Liver (tissue), 9 donors: ENCODE results near the gene ANKRD11. TPM values are rescaled to one million over a fixed set of nuclear protein-coding genes. Genes with fewer than 3 reads are reported as not detected.

Source experiments
- DNase-seq: peaks from one replicate; pipeline ENCODE4 v3.0.0-alpha.2; 2017; ENCODE audit warnings: low spot score
- H3K27ac ChIP-seq, 2 donors: one replicate each; pipeline ENCODE4 v1.7.0; 2013; ENCODE audit warnings: inconsistent platforms in 2 of 2, low read length in 2 of 2, control low read depth in 1 of 2, low read depth in 1 of 2, mild to moderate bottlenecking in 1 of 2
- H3K27me3 ChIP-seq, 4 donors: one replicate each; pipeline versions ENCODE4 v1.6.1 to v1.7.0; 2013; ENCODE audit warnings: low read length in 3 of 4, inconsistent platforms in 1 of 4, mild to moderate bottlenecking in 1 of 4, moderate library complexity in 1 of 4; ENCODE audit not compliant: control insufficient read depth in 4 of 4, insufficient read depth in 4 of 4
- H3K36me3 ChIP-seq, 4 donors: one replicate each; pipeline versions ENCODE4 v1.6.1 to v1.7.0; 2013; ENCODE audit warnings: low read length in 3 of 4, mild to moderate bottlenecking in 3 of 4, low read depth in 1 of 4, moderate library complexity in 1 of 4; ENCODE audit not compliant: control insufficient read depth in 4 of 4, insufficient read depth in 3 of 4
- H3K4me1 ChIP-seq, 4 donors: one replicate each; pipeline versions ENCODE4 v1.6.1 to v1.7.0; 2013; ENCODE audit warnings: low read length in 3 of 4, mild to moderate bottlenecking in 3 of 4, moderate library complexity in 1 of 4; ENCODE audit not compliant: control insufficient read depth in 4 of 4, insufficient read depth in 4 of 4
- H3K4me3 ChIP-seq, 3 donors: one replicate each; pipeline versions ENCODE4 v1.6.1 to v1.7.0; 2013; ENCODE audit warnings: low read length in 3 of 3, control low read depth in 1 of 3, low read depth in 1 of 3, mild to moderate bottlenecking in 1 of 3
- H3K9ac ChIP-seq, 2 donors: one replicate each; pipeline ENCODE4 v1.7.0; 2013; ENCODE audit warnings: low read length in 2 of 2, mild to moderate bottlenecking in 2 of 2, moderate library complexity in 2 of 2, control low read depth in 1 of 2, low read depth in 1 of 2
- H3K9me3 ChIP-seq, 4 donors: one replicate each; pipeline versions ENCODE4 v1.6.1 to v1.7.0; 2013; ENCODE audit warnings: low read length in 3 of 4; ENCODE audit not compliant: control insufficient read depth in 4 of 4
- EGR1 ChIP-seq, 2 donors: IDR thresholded peaks; 2 replicates each; pipeline ENCODE4 v1.6.1; 2016 to 2018; ENCODE audit warnings: antibody characterized with exemption in 2 of 2, low read depth in 2 of 2
- FOXA1 ChIP-seq: IDR thresholded peaks from 2 replicates; pipeline ENCODE4 v1.6.1; 2016; ENCODE audit warnings: antibody characterized with exemption
- FOXA2 ChIP-seq: IDR thresholded peaks from 2 replicates; pipeline ENCODE4 v1.6.1; 2016; ENCODE audit warnings: antibody characterized with exemption
- GABPA ChIP-seq, 2 donors: IDR thresholded peaks in 1 of 2; conservative IDR thresholded peaks in 1 of 2; 2 replicates each; pipeline ENCODE4 v1.6.1; 2016; ENCODE audit warnings: antibody characterized with exemption in 2 of 2, mild to moderate bottlenecking in 1 of 2, moderate library complexity in 1 of 2
- HNF4A ChIP-seq, 2 donors: conservative IDR thresholded peaks; 2 replicates each; pipeline ENCODE4 v1.6.1; 2016; ENCODE audit warnings: antibody characterized with exemption in 2 of 2, mild to moderate bottlenecking in 2 of 2
- HNF4G ChIP-seq: IDR thresholded peaks from 2 replicates; pipeline ENCODE4 v1.6.1; 2016; ENCODE audit warnings: antibody characterized with exemption
- JUND ChIP-seq, 2 donors: IDR thresholded peaks; 2 replicates each; pipeline ENCODE4 v1.6.1; 2016; ENCODE audit warnings: antibody characterized with exemption in 2 of 2
- NR2F2 ChIP-seq: IDR thresholded peaks from 2 replicates; pipeline ENCODE4 v1.6.1; 2016; ENCODE audit warnings: antibody characterized with exemption
- RAD21 ChIP-seq, 2 donors: IDR thresholded peaks; 2 replicates each; pipeline ENCODE4 v1.6.1; 2016; ENCODE audit warnings: antibody characterized with exemption in 2 of 2, mild to moderate bottlenecking in 2 of 2
- RXRA ChIP-seq, 2 donors: IDR thresholded peaks; 2 replicates each; pipeline ENCODE4 v1.6.1; 2017 to 2018; ENCODE audit warnings: antibody characterized with exemption in 2 of 2, mild to moderate bottlenecking in 1 of 2
- SP1 ChIP-seq: IDR thresholded peaks from 2 replicates; pipeline ENCODE4 v1.6.1; 2018; ENCODE audit warnings: antibody characterized with exemption, mild to moderate bottlenecking
- TAF1 ChIP-seq: conservative IDR thresholded peaks from 2 replicates; pipeline ENCODE4 v1.6.1; 2016; ENCODE audit warnings: antibody characterized with exemption, mild to moderate bottlenecking
- YY1 ChIP-seq: IDR thresholded peaks from 2 replicates; pipeline ENCODE4 v1.6.1; 2016; ENCODE audit warnings: antibody characterized with exemption, mild to moderate bottlenecking
- WGBS: extraction: QIAGEN DNeasy Blood & Tissue Kit; methylation state at CpG from one replicate; pipeline ENCODE4 v1.1.7; 2013; 5-methylcytosine and 5-hydroxymethylcytosine counted together
- polyA plus RNA-seq, 2 donors: library from polyadenylated mRNA; stranded (reverse) in 1 of 2; unstranded in 1 of 2; fragments of 200-250 nt in 1 of 2; fragments of >200 nt in 1 of 2; fragmentation: Nextera tagmentation in 1 of 2; extraction: Ambion mirVana in 1 of 2; gene quantifications; one replicate each; pipeline versions ENCODE4 v1.2.1 to v1.2.3, GENCODE V29; 2013 to 2015
- total RNA-seq, 2 donors: library from RNA; depleted of rRNA; stranded (reverse); fragments of >200 nt; gene quantifications; one replicate each; pipeline ENCODE4 v1.2.3, GENCODE V29; 2014
- TF ChIP-seq, protein P1 (sequence below): fragments of 150-350 bp; IDR thresholded peaks from 2 replicates; pipeline ENCODE4 v1.5.1; 2017; ENCODE audit warnings: improper control_type of control experiment, low read depth, low read length; ENCODE audit not compliant: missing input control
- TF ChIP-seq, protein P2 (sequence below): IDR thresholded peaks from 2 replicates; pipeline ENCODE4 v1.6.1; 2016; ENCODE audit warnings: antibody characterized with exemption, mild to moderate bottlenecking
- TF ChIP-seq, protein P3 (sequence below): IDR thresholded peaks from 2 replicates; pipeline ENCODE4 v1.6.1; 2016; ENCODE audit warnings: antibody characterized with exemption
- TF ChIP-seq, protein P4 (sequence below): IDR thresholded peaks from 2 replicates; pipeline ENCODE4 v1.6.1; 2016; ENCODE audit warnings: antibody characterized with exemption
- TF ChIP-seq, protein P5 (sequence below): IDR thresholded peaks from 2 replicates; pipeline ENCODE4 v1.6.1; 2016; ENCODE audit warnings: antibody characterized with exemption
- donor health status: healthy.
- donor health status: healthy.
- donor health status: healthy.
- donor health status: healthy.
- donor health status: healthy.

The ANKRD11 gene
- total and polyA plus RNA-seq, 4 donors, result 16.3 to 55.1 (median 28.0) TPM

DNA sequence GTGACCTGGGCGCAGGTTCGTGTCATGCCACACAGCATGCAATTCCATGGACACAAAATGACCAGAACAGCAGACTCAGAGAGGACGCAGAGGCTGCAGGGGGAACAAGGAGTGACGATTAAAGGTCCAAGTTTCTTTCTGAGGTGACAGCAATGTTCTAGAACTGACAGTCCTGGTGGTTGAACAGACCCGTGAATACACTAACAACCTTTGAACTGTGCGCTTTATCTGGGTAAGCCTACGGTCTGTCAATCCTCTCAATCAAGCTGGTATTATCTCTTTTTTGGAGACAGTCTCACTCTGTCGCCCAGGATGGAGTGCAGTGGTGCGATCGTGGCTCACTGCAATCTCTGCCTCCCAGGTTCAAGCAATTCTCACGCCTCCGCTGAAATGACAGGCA is 138.7 kb downstream of the ANKRD11 start:
- Histone ChIP-seq H3K4me1 (peaks cover 23 to 55% (median 44%) of the 10 kb centered on the region in 4 donors), H3K9ac (no peak overlapping the region), H3K27ac (no peak overlapping the region), H3K36me3 (no peaks in the 10 kb centered on the region), H3K27me3 (no peaks in the 10 kb centered on the region), H3K4me3 (no peak overlapping the region), H3K9me3 (no peaks in the 10 kb centered on the region)
- TF ChIP-seq GABPA (IDR thresholded peaks at IDR 0.05 in 1 of 2, conservative IDR thresholded peaks at IDR 0.05 in 1 of 2), result no peak
- TF ChIP-seq SP1, result peak; percentile 62
- peak; percentile 58 to 70 for TF ChIP-seq HNF4A (conservative IDR thresholded peaks at IDR 0.05)
- TF ChIP-seq, protein P1, sequence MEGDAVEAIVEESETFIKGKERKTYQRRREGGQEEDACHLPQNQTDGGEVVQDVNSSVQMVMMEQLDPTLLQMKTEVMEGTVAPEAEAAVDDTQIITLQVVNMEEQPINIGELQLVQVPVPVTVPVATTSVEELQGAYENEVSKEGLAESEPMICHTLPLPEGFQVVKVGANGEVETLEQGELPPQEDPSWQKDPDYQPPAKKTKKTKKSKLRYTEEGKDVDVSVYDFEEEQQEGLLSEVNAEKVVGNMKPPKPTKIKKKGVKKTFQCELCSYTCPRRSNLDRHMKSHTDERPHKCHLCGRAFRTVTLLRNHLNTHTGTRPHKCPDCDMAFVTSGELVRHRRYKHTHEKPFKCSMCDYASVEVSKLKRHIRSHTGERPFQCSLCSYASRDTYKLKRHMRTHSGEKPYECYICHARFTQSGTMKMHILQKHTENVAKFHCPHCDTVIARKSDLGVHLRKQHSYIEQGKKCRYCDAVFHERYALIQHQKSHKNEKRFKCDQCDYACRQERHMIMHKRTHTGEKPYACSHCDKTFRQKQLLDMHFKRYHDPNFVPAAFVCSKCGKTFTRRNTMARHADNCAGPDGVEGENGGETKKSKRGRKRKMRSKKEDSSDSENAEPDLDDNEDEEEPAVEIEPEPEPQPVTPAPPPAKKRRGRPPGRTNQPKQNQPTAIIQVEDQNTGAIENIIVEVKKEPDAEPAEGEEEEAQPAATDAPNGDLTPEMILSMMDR, result no peak
- peak in 1 of 2 donors; percentile 40 for TF ChIP-seq RAD21 (IDR thresholded peaks at IDR 0.05)
- peak; percentile 34 for TF ChIP-seq HNF4G
- TF ChIP-seq RXRA (IDR thresholded peaks at IDR 0.05), result peak; percentile 38 to 70
- DNase-seq, result no peak
- WGBS, result 51% methylated on average over 12 of the region's 12 CpGs

DNA sequence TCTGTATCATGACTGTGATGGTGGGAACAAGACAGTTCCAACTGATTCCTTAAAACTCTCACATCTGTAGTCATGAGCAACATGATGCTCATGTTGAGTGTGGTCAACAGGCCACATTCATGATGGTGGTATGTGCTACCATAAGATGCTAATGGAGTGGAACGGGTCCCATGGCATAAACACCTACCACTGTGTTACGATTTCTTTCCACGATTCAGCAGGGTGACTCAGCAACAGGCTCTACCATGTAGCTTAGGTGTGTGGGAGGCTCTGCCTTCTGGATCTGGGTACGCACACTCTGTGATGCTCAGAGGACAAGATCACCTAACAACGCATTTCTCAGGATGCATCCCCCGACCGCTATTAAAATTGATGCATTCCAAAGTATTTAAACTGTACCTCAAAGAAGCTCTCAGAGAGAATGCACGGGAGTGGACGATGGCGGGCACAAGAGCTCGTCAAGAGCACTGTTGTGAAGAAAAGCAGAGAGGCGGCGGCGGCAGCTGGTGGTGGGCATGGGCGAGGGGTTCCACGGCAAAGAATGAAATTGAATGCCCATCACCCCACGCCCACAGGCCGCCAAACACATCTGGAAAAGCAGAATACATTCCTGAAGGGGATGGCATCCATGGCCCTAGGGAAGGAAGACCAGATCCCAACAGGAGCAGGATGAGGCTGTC is 139.5 kb downstream of the ANKRD11 start:
- Histone ChIP-seq H3K27me3 (no peaks in the 10 kb centered on the region), H3K27ac (no peak overlapping the region), H3K4me1 (peaks cover 23 to 63% (median 52%) of the 10 kb centered on the region in 4 donors), H3K36me3 (no peaks in the 10 kb centered on the region), H3K9ac (no peak overlapping the region), H3K4me3 (no peak overlapping the region), H3K9me3 (no peaks in the 10 kb centered on the region)
- TF ChIP-seq, protein P2, sequence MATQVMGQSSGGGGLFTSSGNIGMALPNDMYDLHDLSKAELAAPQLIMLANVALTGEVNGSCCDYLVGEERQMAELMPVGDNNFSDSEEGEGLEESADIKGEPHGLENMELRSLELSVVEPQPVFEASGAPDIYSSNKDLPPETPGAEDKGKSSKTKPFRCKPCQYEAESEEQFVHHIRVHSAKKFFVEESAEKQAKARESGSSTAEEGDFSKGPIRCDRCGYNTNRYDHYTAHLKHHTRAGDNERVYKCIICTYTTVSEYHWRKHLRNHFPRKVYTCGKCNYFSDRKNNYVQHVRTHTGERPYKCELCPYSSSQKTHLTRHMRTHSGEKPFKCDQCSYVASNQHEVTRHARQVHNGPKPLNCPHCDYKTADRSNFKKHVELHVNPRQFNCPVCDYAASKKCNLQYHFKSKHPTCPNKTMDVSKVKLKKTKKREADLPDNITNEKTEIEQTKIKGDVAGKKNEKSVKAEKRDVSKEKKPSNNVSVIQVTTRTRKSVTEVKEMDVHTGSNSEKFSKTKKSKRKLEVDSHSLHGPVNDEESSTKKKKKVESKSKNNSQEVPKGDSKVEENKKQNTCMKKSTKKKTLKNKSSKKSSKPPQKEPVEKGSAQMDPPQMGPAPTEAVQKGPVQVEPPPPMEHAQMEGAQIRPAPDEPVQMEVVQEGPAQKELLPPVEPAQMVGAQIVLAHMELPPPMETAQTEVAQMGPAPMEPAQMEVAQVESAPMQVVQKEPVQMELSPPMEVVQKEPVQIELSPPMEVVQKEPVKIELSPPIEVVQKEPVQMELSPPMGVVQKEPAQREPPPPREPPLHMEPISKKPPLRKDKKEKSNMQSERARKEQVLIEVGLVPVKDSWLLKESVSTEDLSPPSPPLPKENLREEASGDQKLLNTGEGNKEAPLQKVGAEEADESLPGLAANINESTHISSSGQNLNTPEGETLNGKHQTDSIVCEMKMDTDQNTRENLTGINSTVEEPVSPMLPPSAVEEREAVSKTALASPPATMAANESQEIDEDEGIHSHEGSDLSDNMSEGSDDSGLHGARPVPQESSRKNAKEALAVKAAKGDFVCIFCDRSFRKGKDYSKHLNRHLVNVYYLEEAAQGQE, result no peak
- TF ChIP-seq RAD21 (IDR thresholded peaks at IDR 0.05), result no peak
- no peak for TF ChIP-seq HNF4A (conservative IDR thresholded peaks at IDR 0.05)
- TF ChIP-seq, protein P3, sequence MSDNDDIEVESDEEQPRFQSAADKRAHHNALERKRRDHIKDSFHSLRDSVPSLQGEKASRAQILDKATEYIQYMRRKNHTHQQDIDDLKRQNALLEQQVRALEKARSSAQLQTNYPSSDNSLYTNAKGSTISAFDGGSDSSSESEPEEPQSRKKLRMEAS, result no peak
- no peak for TF ChIP-seq TAF1
- TF ChIP-seq RXRA (IDR thresholded peaks at IDR 0.05), result no peak
- no peak for TF ChIP-seq NR2F2
- TF ChIP-seq, protein P4, sequence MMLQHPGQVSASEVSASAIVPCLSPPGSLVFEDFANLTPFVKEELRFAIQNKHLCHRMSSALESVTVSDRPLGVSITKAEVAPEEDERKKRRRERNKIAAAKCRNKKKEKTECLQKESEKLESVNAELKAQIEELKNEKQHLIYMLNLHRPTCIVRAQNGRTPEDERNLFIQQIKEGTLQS, result no peak
- no peak for TF ChIP-seq HNF4G
- TF ChIP-seq, protein P1, result no peak
- no peak for TF ChIP-seq GABPA (IDR thresholded peaks at IDR 0.05 in 1 of 2, conservative IDR thresholded peaks at IDR 0.05 in 1 of 2)
- TF ChIP-seq YY1, result no peak
- TF ChIP-seq, protein P5, sequence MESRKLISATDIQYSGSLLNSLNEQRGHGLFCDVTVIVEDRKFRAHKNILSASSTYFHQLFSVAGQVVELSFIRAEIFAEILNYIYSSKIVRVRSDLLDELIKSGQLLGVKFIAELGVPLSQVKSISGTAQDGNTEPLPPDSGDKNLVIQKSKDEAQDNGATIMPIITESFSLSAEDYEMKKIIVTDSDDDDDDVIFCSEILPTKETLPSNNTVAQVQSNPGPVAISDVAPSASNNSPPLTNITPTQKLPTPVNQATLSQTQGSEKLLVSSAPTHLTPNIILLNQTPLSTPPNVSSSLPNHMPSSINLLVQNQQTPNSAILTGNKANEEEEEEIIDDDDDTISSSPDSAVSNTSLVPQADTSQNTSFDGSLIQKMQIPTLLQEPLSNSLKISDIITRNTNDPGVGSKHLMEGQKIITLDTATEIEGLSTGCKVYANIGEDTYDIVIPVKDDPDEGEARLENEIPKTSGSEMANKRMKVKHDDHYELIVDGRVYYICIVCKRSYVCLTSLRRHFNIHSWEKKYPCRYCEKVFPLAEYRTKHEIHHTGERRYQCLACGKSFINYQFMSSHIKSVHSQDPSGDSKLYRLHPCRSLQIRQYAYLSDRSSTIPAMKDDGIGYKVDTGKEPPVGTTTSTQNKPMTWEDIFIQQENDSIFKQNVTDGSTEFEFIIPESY, result no peak
- no peak for TF ChIP-seq FOXA1
- no peak for TF ChIP-seq JUND (IDR thresholded peaks at IDR 0.05)
- TF ChIP-seq FOXA2, result no peak
- no peak for TF ChIP-seq SP1
- TF ChIP-seq EGR1 (IDR thresholded peaks at IDR 0.05; ENCODE audit: low read depth in 2 of 2), result no peak
- DNase-seq, result no peak
- 96% methylated on average over 18 of the region's 18 CpGs for WGBS
